Activated CD4-positive, alpha-beta memory T cell treated with anti-CD3 and anti-CD28 coated beads for 36 hours (primary cell): ENCODE measurements around the gene HSD11B1L. TPM values are rescaled to one million over a fixed set of nuclear protein-coding genes. Genes with fewer than 3 reads are reported as not detected.
A peak's percentile ranks its signal among the peaks of the same experiment; 100 is the strongest.
"Not testable (repeated sequence)": the region's sequence is repeated elsewhere in the genome, so short reads cannot be mapped to it uniquely, and the experiment has no call there.

Experiments
- CTCF ChIA-PET: fragments of 350-600 bp; sonication (Branson Sonifier 250); formaldehyde crosslinking; loops from one replicate; lab custom pipeline; 2021; ENCODE audit warnings: antibody characterized with exemption, inconsistent platforms; lab: Charles Lee
- POLR2A ChIA-PET: fragments of 350-600 bp; sonication (Branson Sonifier 250); formaldehyde crosslinking; loops from one replicate; lab custom pipeline; 2021; ENCODE audit warnings: antibody characterized with exemption; lab: Charles Lee
- DNase-seq: peaks from one replicate; pipeline ENCODE4 v3.0.0-alpha.2; 2020
- H3K27ac Mint-ChIP-seq: one replicate; pipeline ENCODE4 v1.8.0; 2021; ENCODE audit warnings: mixed read lengths
- H3K27me3 Mint-ChIP-seq: one replicate; pipeline ENCODE4 v1.8.0; 2021; ENCODE audit warnings: mixed read lengths
- H3K36me3 Mint-ChIP-seq: one replicate; pipeline ENCODE4 v1.8.0; 2021; ENCODE audit warnings: mixed read lengths
- H3K4me1 Mint-ChIP-seq: one replicate; pipeline ENCODE4 v1.8.0; 2021; ENCODE audit warnings: low read depth, mixed read lengths
- H3K4me3 Mint-ChIP-seq: one replicate; pipeline ENCODE4 v1.8.0; 2021; ENCODE audit warnings: mild to moderate bottlenecking, mixed read lengths
- H3K9me3 Mint-ChIP-seq: one replicate; pipeline ENCODE4 v1.8.0; 2021; ENCODE audit warnings: mixed read lengths
- intact Hi-C: fragments of 100-400 bp; cut with micrococcal nuclease; formaldehyde crosslinking; loops from one replicate; pipeline ENCODE4 v1.15.1; 2023
- total RNA-seq, 2 experiments: library from RNA; stranded (reverse); gene quantifications; one replicate each; pipeline ENCODE4 v1.2.3, GENCODE V29; 2021

Gene HSD11B1L
- total RNA-seq, 2 experiments from 2014 or later = 3.8 to 4.1 TPM

- Mint-ChIP-seq H3K9me3 (no peaks in the 10 kb centered on the region), H3K27me3 (no peaks in the 10 kb centered on the region), H3K4me1 (peaks cover 30% of the 10 kb centered on the region), H3K36me3 (peaks cover 29% of the 10 kb centered on the region), H3K4me3 (peak within 1 kb of the TSS; percentile 95), H3K27ac (peak within 1 kb of the TSS; percentile 99)
- intact Hi-C loops = loop anchor here (1.0 to 2.0 kb wide), 6 partner anchors 34 to 479 kb away; partner anchors contain the start of genes HSD11B1L, MICOS13 and SAFB
- CTCF ChIA-PET = interaction anchor here (0.6 to 6.1 kb wide), 5 partner anchors 20 to 97 kb away, joined by 3 to 103 read pairs (median 4); partner anchors contain the start of genes NRTN, RPL36 and SAFB
- DNase-seq = peak; percentile 99
- POLR2A ChIA-PET = interaction anchor here (0.6 to 4.7 kb wide), 10 partner anchors 20 to 184 kb away, joined by 3 to 70 read pairs (median 6); partner anchors contain the start of genes DUS3L, RPL36, SAFB and SAFB2
Observed at GRCh38 chr19:5719961-5720790, 39.3 kb downstream of the HSD11B1L start, which contains the start of the genes CATSPERD and LONP1. Gene CATSPERD, plus strand, starts transcription at chr19:5720637. Its CDS starts 101 bp downstream, at chr19:5720738. Gene LONP1, minus strand, starts transcription at chr19:5720146. Its CDS starts 14 bp downstream, at chr19:5720132.

- no peaks in the 10 kb centered on the region for H3K27me3 Mint-ChIP-seq
- no peak overlapping the region for H3K4me3 Mint-ChIP-seq
- CTCF ChIA-PET = no interaction called here
- H3K9me3 Mint-ChIP-seq = no peaks in the 10 kb centered on the region
- intact Hi-C loops = no loop called here
- DNase-seq = no peak
- no peaks in the 10 kb centered on the region for H3K4me1 Mint-ChIP-seq
- POLR2A ChIA-PET = no interaction called here
- no peaks in the 10 kb centered on the region for H3K36me3 Mint-ChIP-seq
- no peak overlapping the region for H3K27ac Mint-ChIP-seq
Observed at GRCh38 chr19:5727453-5728050, 46.7 kb downstream of the HSD11B1L start.

GRCh38 chr19:5733172-5733571, 52.3 kb downstream of the HSD11B1L start:
- H3K4me3 Mint-ChIP-seq, POLR2A ChIA-PET, CTCF ChIA-PET, H3K4me1 Mint-ChIP-seq, H3K27ac Mint-ChIP-seq, H3K9me3 Mint-ChIP-seq, intact Hi-C loops, DNase-seq, H3K27me3 Mint-ChIP-seq, H3K36me3 Mint-ChIP-seq: not testable (repeated sequence)

Other genes with a start within 250 kb of the HSD11B1L start
- gene ZNRF4, start 225.6 kb upstream of the HSD11B1L start, total RNA-seq = not detected
- gene TINCR, start 113.1 kb upstream of the HSD11B1L start, total RNA-seq = 1 to 10 TPM; 1.0 to 1.1 TPM
- gene SAFB2, start 58.3 kb upstream of the HSD11B1L start, total RNA-seq = 10 to 100 TPM; 63.5 to 76.4 TPM
- 100 to 1,000 TPM; 103 to 113 TPM for gene SAFB, start 57.9 kb upstream of the HSD11B1L start, total RNA-seq
- 10 to 100 TPM; 50.9 to 55.3 TPM for gene MICOS13, start 511 bp upstream of the HSD11B1L start, total RNA-seq
- gene RPL36, start 9.3 kb downstream of the HSD11B1L start, total RNA-seq = 1,000 to 10,000 TPM; 1,487 to 1,524 TPM
- gene LONP1, start 39.1 kb downstream of the HSD11B1L start, total RNA-seq = 100 to 1,000 TPM; 178 to 181 TPM
- gene CATSPERD, start 39.6 kb downstream of the HSD11B1L start, total RNA-seq = not detected
- 1 to 10 TPM; 2.2 to 2.6 TPM for gene PRR22, start 103.7 kb downstream of the HSD11B1L start, total RNA-seq
- 10 to 100 TPM; 41.9 to 44.4 TPM for gene DUS3L, start 110.1 kb downstream of the HSD11B1L start, total RNA-seq
- under 1 TPM; 0.22 to 0.97 TPM for gene NRTN, start 124.0 kb downstream of the HSD11B1L start, total RNA-seq
- not detected for gene FUT6, start 158.7 kb downstream of the HSD11B1L start, total RNA-seq
- not detected for gene FUT3, start 170.4 kb downstream of the HSD11B1L start, total RNA-seq
- under 1 TPM; 0.15 to 0.24 TPM for gene FUT5, start 189.5 kb downstream of the HSD11B1L start, total RNA-seq
- gene NDUFA11, start 222.8 kb downstream of the HSD11B1L start, total RNA-seq = 100 to 1,000 TPM; 224 to 226 TPM
- gene VMAC, start 223.8 kb downstream of the HSD11B1L start, total RNA-seq = 1 to 10 TPM; 2.9 to 3.3 TPM
- gene CAPS, start 233.2 kb downstream of the HSD11B1L start, total RNA-seq = 1 to 10 TPM; 3.7 to 3.9 TPM